ENCODE measurements around the gene CDCA8.

Gene CDCA8

DNA sequence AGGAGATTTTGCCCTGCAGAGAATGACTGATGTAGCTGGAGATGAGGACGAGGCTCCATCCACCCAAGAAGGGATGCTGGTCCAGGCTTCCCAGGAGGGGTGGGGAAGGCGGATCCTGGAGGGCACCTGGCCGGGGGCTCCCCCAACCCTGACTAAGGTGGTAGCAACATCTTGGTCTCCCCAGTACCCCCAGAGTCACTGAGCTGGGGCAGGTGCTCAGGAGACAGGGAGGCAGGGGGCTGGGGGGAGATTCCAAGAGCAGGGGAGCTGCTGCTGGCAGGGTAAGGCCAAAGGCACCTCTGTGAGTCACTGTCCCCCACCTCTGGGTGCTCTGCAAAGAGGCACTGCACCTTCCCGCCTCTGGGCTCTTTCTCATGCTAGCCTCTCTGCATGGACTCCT lies 24.0 kb downstream of the CDCA8 start:
- Histone ChIP-seq H3K4me1 (ENCODE audit: insufficient read depth, low read length) (no peaks in the 10 kb centered on the region), H3K9me3 (ENCODE audit: control insufficient read depth, insufficient read depth, low read length) (no peaks in the 10 kb centered on the region), H3K9ac (ENCODE audit: low read depth, low read length) (no peak overlapping the region), H3K36me3 (ENCODE audit: insufficient read depth, low read length) (no peaks in the 10 kb centered on the region)

DNA sequence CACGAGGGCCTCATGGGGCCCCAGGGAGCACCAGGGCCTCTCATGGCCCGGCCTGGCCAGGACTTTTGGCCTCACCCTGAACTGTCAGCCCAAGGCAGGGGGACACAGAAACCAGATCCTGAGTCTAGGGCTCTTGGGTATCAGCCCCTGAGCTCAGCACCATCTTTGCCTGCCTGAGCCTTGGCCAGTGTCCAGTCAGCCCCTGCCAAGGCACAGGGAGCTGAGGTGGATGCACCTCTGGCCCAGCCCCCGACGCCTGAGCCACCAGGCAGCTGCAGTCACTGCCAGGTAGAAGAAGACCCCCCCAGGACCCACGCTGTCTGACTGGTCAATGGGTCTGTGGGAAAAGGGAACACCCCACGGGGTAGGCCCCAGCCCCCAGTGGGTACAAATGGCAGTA lies 25.3 kb downstream of the CDCA8 start:
- Histone ChIP-seq H3K9ac (ENCODE audit: low read depth, low read length) (no peak overlapping the region), H3K36me3 (ENCODE audit: insufficient read depth, low read length) (no peaks in the 10 kb centered on the region), H3K4me1 (ENCODE audit: insufficient read depth, low read length) (no peaks in the 10 kb centered on the region), H3K9me3 (ENCODE audit: control insufficient read depth, insufficient read depth, low read length) (no peaks in the 10 kb centered on the region)

DNA sequence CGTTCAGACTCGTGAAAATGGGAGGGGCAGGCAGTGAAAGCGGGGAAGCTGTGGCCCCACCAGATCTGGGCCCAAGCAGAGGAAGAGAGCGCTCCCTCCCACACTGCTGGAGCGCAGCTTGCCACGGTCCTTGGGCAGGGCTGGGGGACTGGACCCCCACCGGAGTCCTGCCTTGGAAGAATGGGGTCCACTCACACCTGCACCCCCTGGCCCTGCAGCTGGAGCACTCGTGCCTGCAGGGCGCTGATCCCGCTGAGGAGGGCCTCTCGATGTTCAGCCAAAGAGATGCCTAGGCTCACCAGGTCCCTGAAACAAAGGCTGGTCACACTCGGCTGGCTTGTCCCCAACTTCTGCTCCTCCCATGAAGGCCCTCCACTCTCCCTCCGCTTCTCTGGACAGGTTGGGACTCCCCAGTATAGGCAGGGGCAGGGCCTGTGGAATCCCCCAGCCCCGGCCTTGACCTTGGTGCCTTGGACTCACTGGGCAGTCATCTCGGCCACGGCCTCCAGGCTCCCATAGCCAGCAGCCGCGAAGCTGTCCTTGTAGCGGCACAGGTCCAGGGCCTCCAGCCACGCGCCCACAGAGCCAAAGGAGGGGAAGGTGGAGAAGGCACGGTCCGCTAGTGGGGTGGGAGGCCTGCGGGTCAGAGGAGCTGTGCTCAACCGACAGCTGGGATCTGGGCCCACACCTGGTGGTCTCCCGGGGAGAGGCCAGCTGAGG lies 26.0 kb downstream of the CDCA8 start:
- Histone ChIP-seq H3K4me1 (ENCODE audit: insufficient read depth, low read length) (no peaks in the 10 kb centered on the region), H3K9me3 (ENCODE audit: control insufficient read depth, insufficient read depth, low read length) (no peaks in the 10 kb centered on the region), H3K9ac (ENCODE audit: low read depth, low read length) (no peak overlapping the region), H3K36me3 (ENCODE audit: insufficient read depth, low read length) (no peaks in the 10 kb centered on the region)

DNA sequence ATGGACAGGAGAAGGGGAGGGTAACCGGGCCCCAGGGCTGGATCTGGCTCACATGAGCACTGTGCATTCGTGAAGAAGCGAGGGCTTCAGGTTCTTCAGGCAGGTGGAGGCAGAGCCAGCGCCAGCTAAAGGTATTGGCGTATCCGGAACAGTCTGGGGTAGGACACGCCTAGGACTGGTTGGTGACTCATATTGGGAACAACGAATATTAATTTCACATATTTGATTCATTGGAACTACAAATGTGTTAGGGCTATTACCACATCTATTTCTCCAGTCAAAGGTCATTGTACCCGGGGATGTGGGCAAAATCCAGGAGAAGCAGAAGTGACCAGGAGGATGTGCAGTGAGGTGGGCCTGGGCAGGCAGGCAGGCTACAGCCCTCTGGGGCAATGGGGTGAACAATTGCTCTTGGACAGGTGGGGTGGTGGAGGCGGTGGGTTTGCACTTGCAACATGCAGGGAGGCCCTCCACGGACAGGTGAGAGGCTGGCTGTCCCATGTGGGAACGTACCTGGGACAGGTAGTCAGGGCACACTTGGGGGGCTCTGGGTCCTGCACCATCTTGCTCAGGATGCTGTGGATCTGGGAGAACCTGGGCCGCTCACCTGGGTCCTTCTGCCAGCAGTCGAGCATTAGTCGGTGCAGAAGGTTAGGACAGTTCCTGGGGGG lies 26.7 kb downstream of the CDCA8 start:
- Histone ChIP-seq H3K4me1 (ENCODE audit: insufficient read depth, low read length) (no peaks in the 10 kb centered on the region), H3K9ac (ENCODE audit: low read depth, low read length) (no peak overlapping the region), H3K9me3 (ENCODE audit: control insufficient read depth, insufficient read depth, low read length) (no peaks in the 10 kb centered on the region)

DNA sequence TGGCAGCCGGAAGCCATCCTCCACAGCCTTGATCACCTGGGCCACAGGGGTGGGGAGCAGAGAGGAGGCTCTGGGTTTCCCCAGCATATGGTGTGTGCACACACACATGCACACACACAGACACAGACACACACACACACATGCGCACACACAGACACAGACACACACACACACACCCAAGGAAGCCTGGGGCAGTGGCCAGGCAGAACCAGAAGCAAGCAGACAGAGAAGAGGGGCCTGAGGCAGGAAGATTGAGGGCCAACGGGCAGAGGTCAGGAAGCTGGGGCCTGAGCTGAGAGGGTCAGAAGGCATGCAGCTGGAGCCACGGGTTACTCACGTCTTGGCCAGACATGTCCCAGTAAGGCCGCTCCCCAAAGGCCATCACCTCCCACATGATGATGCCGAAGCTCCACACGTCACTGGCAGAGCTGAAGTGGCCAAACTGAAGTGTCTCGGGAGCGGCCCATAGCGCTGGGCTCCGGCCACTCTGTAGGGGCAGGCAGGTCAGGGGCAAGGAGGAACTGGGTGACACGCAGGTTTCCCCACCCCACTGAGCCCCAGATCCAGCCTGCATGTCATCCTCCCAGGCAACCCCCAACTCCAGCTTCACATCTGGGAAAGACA lies 27.4 kb downstream of the CDCA8 start:
- Histone ChIP-seq H3K9ac (ENCODE audit: low read depth, low read length) (no peak overlapping the region), H3K36me3 (ENCODE audit: insufficient read depth, low read length) (no peaks in the 10 kb centered on the region), H3K4me1 (ENCODE audit: insufficient read depth, low read length) (no peaks in the 10 kb centered on the region), H3K9me3 (ENCODE audit: control insufficient read depth, insufficient read depth, low read length) (no peaks in the 10 kb centered on the region)

More for the DNA sequence above, 26.7 kb downstream of the CDCA8 start:
- H3K36me3 ChIP-seq (ENCODE audit: insufficient read depth, low read length), result no peaks in the 10 kb centered on the region

DNA sequence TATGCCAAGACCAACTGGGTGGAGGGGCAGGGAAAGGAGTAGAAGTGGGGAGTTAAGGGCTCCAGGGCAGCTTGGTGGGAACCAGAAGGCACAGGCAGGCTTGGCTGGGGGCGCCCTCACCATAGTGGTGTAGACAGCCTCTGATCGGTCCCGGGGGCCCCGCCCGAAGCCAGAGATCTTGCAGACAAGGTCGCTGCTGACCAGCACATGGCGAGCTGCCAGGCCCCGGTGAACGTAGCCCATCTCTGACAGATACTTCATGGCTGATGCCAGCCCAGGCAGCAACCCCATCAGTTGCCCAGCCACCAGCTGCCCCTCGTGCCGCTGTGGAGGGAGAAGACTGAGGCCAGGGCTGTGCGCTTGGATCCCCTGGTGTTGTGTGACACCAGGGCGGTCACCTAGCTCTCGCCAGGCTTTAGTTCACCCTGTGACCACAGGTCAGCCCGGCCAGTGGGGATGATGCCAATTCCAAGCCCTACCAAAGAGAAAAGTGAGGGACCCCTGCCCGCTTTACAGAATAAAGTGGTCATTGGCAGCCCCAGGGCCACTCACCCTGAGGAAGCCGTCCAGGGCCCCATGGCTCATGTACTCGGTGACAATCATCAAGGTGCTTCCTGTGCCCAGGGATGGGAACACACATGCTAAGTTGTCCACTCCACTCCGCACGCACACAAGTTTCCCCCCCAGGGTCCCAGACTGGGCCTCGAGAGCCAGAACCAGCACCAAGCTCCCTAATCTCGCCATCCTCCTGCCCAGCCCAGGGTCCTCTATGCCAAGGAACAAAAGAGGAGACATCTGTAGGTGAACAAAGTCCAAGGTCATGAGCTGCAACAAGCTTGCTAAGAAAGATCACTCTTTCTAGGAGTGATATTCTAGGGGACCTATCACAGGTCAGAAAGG lies 28.2 kb downstream of the CDCA8 start:
- Histone ChIP-seq H3K36me3 (ENCODE audit: insufficient read depth, low read length) (no peaks in the 10 kb centered on the region), H3K4me1 (ENCODE audit: insufficient read depth, low read length) (no peaks in the 10 kb centered on the region), H3K9ac (ENCODE audit: low read depth, low read length) (no peak overlapping the region), H3K9me3 (ENCODE audit: control insufficient read depth, insufficient read depth, low read length) (no peaks in the 10 kb centered on the region)

DNA sequence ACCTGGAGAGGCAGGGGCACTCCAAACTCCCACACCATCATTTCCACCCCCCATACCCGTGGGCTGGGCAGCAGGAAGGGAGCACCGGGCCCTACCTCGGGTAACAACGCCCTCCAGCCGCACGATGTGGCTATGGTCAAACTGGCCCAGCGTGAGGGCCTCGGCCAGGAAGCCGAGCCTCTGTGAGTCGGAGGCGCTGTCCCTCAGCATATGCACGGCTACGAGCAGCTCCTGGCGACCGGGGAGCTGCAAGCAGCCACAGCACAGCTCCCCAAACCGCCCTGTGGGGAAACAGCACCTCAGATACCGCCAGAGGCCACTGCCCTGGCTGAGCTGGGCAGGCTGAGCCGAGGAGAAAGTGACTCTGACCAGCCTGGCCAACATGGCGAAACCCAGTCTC lies 29.2 kb downstream of the CDCA8 start:
- Histone ChIP-seq H3K4me1 (ENCODE audit: insufficient read depth, low read length) (no peaks in the 10 kb centered on the region), H3K36me3 (ENCODE audit: insufficient read depth, low read length) (no peaks in the 10 kb centered on the region), H3K9me3 (ENCODE audit: control insufficient read depth, insufficient read depth, low read length) (no peaks in the 10 kb centered on the region), H3K9ac (ENCODE audit: low read depth, low read length) (no peak overlapping the region)

DNA sequence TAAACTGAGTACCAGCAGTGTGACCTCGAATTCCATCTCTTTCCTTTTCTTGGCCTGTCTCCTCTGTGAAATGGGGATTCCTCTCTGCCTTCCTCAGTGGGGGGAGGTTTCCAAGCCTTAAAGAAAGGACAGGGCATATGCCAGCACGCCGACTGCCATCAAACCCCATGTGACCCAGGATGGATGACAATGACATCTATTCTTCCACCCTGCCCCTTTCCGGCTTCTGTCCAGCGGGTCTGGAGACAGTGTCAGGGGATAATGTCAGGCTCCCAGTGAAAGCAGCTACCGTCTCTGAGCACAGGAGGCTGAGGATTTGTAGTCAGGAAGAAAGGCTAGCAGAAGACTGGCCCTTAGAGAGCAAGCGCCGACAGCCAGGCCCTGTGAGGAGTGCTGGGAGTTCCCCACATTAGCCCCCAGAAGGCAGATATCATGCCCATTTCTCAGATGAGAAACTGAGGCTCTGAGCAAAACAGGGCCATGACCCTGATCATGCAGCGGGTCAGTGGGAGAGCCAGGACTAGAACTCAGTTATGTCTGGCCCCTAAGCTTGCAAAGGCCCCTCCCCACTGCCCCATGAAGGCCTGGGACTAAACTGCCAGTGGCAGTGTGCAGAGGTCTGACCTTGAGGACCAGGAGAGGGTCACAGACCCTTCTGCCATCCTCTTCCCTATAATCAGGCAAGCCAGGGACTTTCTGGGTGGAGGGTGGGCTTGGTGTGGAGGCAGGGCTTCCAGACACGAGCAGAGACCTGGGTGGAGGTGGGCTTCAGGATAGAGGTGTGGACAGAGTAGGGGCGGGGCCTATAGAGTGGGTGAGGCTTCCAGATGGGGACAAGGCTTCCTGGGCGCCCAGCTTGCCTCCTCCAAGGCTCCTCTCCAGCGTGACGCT lies 30.1 kb downstream of the CDCA8 start:
- Histone ChIP-seq H3K36me3 (ENCODE audit: insufficient read depth, low read length) (no peaks in the 10 kb centered on the region), H3K9ac (ENCODE audit: low read depth, low read length) (no peak overlapping the region), H3K9me3 (ENCODE audit: control insufficient read depth, insufficient read depth, low read length) (no peaks in the 10 kb centered on the region), H3K4me1 (ENCODE audit: insufficient read depth, low read length) (no peaks in the 10 kb centered on the region)

DNA sequence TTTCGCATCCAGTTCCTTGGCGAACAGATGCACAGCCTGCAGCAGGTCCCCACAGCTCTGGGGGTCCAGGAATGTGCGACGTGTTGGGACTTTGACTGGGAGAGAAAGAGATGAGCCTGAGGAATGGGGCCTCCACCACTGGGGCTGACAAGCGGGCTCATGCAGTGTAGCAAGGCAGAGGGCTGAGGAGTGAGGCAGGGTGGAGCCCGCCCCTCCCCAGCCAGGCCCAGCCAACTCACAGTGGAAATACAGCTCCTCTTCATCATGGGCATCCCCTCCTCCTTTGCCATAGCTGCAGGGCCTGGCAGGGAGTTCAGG lies 30.7 kb downstream of the CDCA8 start:
- H3K4me1 ChIP-seq (ENCODE audit: insufficient read depth, low read length), result no peaks in the 10 kb centered on the region
- H3K36me3 ChIP-seq (ENCODE audit: insufficient read depth, low read length), result no peaks in the 10 kb centered on the region
- H3K9me3 ChIP-seq (ENCODE audit: control insufficient read depth, insufficient read depth, low read length), result no peaks in the 10 kb centered on the region
- H3K9ac ChIP-seq (ENCODE audit: low read depth, low read length), result no peak overlapping the region

DNA sequence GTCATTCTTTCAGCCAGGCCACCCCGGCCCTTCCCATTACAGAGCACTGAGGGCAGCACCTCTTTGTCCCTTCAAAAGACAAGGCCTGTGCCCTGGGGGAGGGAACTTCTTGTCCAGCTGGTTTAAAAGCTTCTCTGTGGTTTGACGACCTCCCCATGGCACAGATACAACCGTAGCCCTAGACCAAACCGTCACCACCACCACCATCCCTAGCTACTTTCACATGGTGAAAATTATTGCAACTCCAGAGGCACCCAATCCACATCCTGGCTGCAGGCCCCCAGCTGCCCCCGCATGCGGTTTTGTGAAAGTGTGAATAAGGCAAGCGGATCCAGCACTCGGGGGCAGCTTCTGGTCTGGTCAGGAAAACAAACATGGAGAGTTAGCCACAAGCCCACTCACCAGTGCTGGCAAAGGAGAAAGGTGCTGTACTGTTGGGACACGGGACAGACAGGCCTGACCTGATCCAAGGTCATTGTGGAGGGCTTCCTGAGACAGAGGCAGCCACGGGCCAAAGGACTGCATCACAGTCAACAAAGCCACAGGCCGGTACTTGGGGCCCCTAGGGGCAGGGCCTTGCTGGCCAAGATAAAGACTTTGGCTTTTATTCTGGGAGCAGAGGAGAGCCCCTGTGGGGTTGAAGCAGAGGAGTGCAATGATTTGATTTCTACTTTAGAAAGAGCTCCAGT lies 31.2 kb downstream of the CDCA8 start:
- no peaks in the 10 kb centered on the region for H3K9me3 ChIP-seq (ENCODE audit: control insufficient read depth, insufficient read depth, low read length)
- no peak overlapping the region for H3K9ac ChIP-seq (ENCODE audit: low read depth, low read length)
- H3K36me3 ChIP-seq (ENCODE audit: insufficient read depth, low read length), result no peaks in the 10 kb centered on the region
- H3K4me1 ChIP-seq (ENCODE audit: insufficient read depth, low read length), result no peaks in the 10 kb centered on the region

DNA sequence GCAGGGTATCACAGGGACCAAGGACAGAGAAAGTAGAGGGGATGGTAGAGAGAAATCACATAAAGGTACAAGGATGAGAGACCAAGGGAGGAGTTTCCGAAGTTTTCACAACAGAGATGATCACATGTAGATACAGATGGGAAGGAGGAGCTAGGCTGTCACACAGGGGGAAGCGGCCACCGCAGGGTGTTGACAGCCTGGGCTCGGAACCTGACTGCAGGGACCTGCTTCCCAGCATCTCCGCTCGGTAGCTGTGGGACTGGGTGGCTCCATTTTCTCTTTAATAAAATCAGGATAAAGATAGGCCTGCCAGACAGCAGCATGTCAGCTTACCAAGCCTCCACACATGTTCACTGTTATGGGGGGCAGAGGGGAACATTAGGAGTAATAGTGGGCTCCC lies 32.3 kb downstream of the CDCA8 start:
- no peaks in the 10 kb centered on the region for H3K4me1 ChIP-seq (ENCODE audit: insufficient read depth, low read length)
- no peaks in the 10 kb centered on the region for H3K9me3 ChIP-seq (ENCODE audit: control insufficient read depth, insufficient read depth, low read length)
- H3K9ac ChIP-seq (ENCODE audit: low read depth, low read length), result no peak overlapping the region
- H3K36me3 ChIP-seq (ENCODE audit: insufficient read depth, low read length), result no peaks in the 10 kb centered on the region

DNA sequence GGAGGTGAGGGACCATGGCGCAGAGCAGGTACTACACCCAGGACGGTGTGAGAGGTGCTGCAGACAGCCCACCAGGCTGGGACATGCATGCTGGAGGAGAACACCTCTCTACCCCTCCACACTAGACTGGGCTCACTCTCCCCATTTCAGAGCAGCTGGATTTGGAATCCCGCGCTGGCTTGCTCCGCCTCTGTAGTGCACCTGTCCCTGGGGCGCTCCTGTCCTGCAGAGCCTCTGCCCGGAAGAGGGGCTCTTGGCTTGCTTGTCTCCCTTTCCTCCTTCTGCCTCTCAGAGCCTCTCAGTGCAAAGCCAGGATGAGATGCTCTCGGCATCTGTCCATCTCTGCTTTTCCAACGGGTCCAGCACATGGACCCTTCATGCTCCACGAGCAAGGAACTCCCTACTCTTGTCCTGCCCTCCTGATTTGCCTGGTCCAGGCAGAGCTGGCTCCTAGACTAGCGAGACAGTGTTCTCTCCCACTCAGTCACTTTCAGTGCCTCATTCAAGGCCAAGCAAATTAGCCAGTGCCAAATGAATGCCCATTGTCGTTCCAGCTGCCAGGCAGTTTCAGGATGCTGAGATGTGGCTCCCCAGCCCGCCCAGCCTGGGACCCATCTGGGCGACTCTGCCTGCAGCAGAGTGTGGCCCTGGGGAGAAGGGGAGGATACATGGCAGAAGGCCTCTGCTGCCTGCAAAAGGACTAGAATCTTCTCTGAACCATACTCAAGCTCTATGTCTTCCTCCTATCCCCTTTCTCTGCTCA lies 33.7 kb downstream of the CDCA8 start:
- H3K4me1 ChIP-seq (ENCODE audit: insufficient read depth, low read length), result no peaks in the 10 kb centered on the region
- no peaks in the 10 kb centered on the region for H3K9me3 ChIP-seq (ENCODE audit: control insufficient read depth, insufficient read depth, low read length)
- H3K36me3 ChIP-seq (ENCODE audit: insufficient read depth, low read length), result no peaks in the 10 kb centered on the region
- no peak overlapping the region for H3K9ac ChIP-seq (ENCODE audit: low read depth, low read length)

Data from ES-I3 (cell line).